K562 (cell line): ENCODE results near the gene HAX1. TPM values are rescaled to one million over a fixed set of nuclear protein-coding genes. Genes with fewer than 3 reads are reported as not detected.

ENCODE experiments used
- BDP1 ChIP-seq: IDR thresholded peaks from 3 replicates; pipeline ENCODE4 v1.6.1; 2011; ENCODE audit not compliant: insufficient read length, insufficient read depth
- CBX5 ChIP-seq: IDR thresholded peaks from 2 replicates; pipeline ENCODE4 v1.6.1; 2014; ENCODE audit warnings: low read depth, borderline replicate concordance
- ETS2 ChIP-seq: IDR thresholded peaks from 2 replicates; pipeline ENCODE4 v1.6.1; 2016; ENCODE audit warnings: borderline replicate concordance, missing genetic modification characterization, mild to moderate bottlenecking, moderate library complexity, missing compliant biosample characterization; ENCODE audit not compliant: poor library complexity, severe bottlenecking
- GTF2F1 ChIP-seq: IDR thresholded peaks from 2 replicates; pipeline ENCODE4 v1.6.1; 2011; ENCODE audit warnings: low read depth, low read length, improper control_type of control experiment
- HIVEP1 ChIP-seq: fragments of 250-450 bp; sonication (Bioruptor Pico); IDR thresholded peaks from 2 replicates; pipeline ENCODE4 v1.4.0; 2020; ENCODE audit warnings: mild to moderate bottlenecking
- KHSRP ChIP-seq: fragments of 450-650 bp; IDR thresholded peaks from 2 replicates; pipeline ENCODE4 v1.6.1; 2017
- PCBP1 ChIP-seq: fragments of 200-400 bp; formaldehyde crosslinking; IDR thresholded peaks from 2 replicates; pipeline ENCODE4 v1.6.1; 2018; ENCODE audit warnings: mild to moderate bottlenecking, low read depth, low read length; ENCODE audit not compliant: poor library complexity, severe bottlenecking
- RBM22 ChIP-seq: fragments of 200-400 bp; formaldehyde crosslinking; IDR thresholded peaks from 2 replicates; pipeline ENCODE4 v1.6.1; 2018; ENCODE audit warnings: low read length, low read depth; ENCODE audit not compliant: poor library complexity, severe bottlenecking
- YY1 ChIP-seq, 3 experiments: IDR thresholded peaks; 2 replicates each; pipeline ENCODE4 v1.6.1; 2011; ENCODE audit warnings: low read length in 2 of 3, mild to moderate bottlenecking in 2 of 3, moderate library complexity in 2 of 3, borderline replicate concordance in 1 of 3, control low read depth in 1 of 3, low read depth in 1 of 3; ENCODE audit not compliant: insufficient read depth in 3 of 3, insufficient replicate concordance in 2 of 3, control insufficient read depth in 1 of 3, insufficient read length in 1 of 3; ENCODE audit errors: extremely low read depth in 1 of 3
- ZNF717 ChIP-seq: fragments of 250-450 bp; sonication (Bioruptor Pico); IDR thresholded peaks from 2 replicates; pipeline ENCODE4 v1.5.0; 2021
- polyA plus RNA-seq, 8 experiments: library from polyadenylated mRNA; depleted of rRNA in 4 of 8; stranded (reverse) in 5 of 8; unstranded in 3 of 8; fragments of >200 nt; fragmentation: Nextera tagmentation in 2 of 8; fragmentation: Illumina TruSeq in 1 of 8; extraction: Ambion mirVana in 2 of 8; extraction: Trizol in 1 of 8; gene quantifications; 2 replicates each; pipeline versions ENCODE4 v1.2.1 to v1.2.3, GENCODE V29; 2011 to 2014; ENCODE audit warnings: inconsistent platforms in 1 of 8, missing spikeins in 1 of 8
- total RNA-seq, 7 experiments: library from RNA; depleted of rRNA in 6 of 7; stranded (reverse); fragments of >200 nt in 6 of 7; fragmentation: Illumina TruSeq in 2 of 7; extraction: Trizol in 2 of 7; gene quantifications; 2 replicates each; pipeline versions ENCODE4 v1.2.1 to v1.2.3, GENCODE V29; 2011 to 2021; ENCODE audit warnings: low replicate concordance in 1 of 7
- TF ChIP-seq, protein P1 (sequence below): fragments of 450-650 bp; IDR thresholded peaks from one replicate; pipeline ENCODE4 v1.6.1; 2018; ENCODE audit warnings: mild to moderate bottlenecking, moderate library complexity; ENCODE audit not compliant: partially characterized antibody
- TF ChIP-seq, protein P2 (sequence below): fragments of 250-450 bp; sonication (Bioruptor Pico); IDR thresholded peaks from 2 replicates; pipeline ENCODE4 v1.8.0; 2021; ENCODE audit warnings: mild to moderate bottlenecking, moderate library complexity
- TF ChIP-seq, protein P3 (sequence below): fragments of 250-450 bp; sonication (Bioruptor Pico); IDR thresholded peaks from 2 replicates; pipeline ENCODE4 v1.5.1; 2021; ENCODE audit warnings: mild to moderate bottlenecking
- TF ChIP-seq, protein P4 (sequence below), 2 experiments: fragments of 450-650 bp in 1 of 2; sonication (generic) in 1 of 2; formaldehyde crosslinking; conservative IDR thresholded peaks; 2 replicates each; pipeline versions ENCODE4 v1.4.0 to v1.8.1; 2020 to 2022; ENCODE audit warnings: mild to moderate bottlenecking in 1 of 2, missing genetic modification reagents in 1 of 2
- TF ChIP-seq, protein P5 (sequence below): fragments of 450-650 bp; IDR thresholded peaks from 2 replicates; pipeline ENCODE4 v1.6.1; 2018; ENCODE audit not compliant: partially characterized antibody

Gene HAX1
- total and polyA plus RNA-seq, 9 of the 15 experiments (the other 6 are each of a cell fraction or from before 2014, with no cell fraction given): 143 to 492 (median 234) TPM

DNA sequence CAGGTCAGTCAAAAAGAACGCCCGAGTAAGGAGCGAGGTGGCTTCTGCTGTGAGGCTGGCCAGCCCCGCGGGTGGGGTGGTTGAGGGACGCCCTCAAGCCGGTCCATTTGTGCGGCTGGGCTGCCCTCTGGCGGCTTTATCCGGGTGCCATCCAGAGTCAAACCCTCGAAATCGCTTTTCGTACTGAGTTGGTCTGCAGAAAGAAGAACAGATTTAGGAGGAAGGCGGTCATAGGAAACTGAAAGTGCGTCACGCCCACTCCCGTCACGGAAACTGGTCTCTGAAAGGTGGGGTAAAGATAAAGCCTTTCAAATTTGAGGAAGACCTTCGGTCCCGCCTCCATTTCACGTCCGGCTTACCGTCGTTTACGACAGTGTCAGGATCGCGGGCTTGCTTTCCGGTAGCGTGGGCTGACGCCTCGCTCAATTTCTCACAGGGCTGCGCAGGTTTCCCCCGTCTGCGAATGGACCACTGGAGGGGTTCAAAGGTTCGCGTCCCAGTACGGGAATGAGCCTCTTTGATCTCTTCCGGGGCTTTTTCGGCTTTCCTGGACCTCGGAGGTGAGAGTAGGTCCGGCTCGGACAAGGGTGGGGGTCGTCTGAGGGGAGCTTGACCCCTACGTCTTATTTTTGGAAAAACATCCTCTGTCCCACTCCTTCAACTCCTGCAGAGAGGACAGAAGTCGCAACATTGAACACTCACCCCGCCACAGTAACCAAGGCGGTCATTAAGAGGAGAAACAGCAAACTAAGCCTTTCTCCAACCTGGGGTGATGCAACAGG, at the start of gene HAX1 (continued):
- TF ChIP-seq, protein P1, sequence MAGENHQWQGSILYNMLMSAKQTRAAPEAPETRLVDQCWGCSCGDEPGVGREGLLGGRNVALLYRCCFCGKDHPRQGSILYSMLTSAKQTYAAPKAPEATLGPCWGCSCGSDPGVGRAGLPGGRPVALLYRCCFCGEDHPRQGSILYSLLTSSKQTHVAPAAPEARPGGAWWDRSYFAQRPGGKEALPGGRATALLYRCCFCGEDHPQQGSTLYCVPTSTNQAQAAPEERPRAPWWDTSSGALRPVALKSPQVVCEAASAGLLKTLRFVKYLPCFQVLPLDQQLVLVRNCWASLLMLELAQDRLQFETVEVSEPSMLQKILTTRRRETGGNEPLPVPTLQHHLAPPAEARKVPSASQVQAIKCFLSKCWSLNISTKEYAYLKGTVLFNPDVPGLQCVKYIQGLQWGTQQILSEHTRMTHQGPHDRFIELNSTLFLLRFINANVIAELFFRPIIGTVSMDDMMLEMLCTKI: no peak
- TF ChIP-seq RBM22 (no peak), ETS2 (tag) (no peak), CBX5 (no peak), HIVEP1 (CRISPR knock-in tag) (no peak), ZNF717 (CRISPR knock-in tag) (no peak), YY1 (IDR thresholded peaks at IDR 0.05; ENCODE audit: borderline replicate concordance in 1 of 3, control insufficient read depth in 1 of 3, extremely low read depth in 1 of 3, insufficient read depth in 3 of 3, insufficient read length in 1 of 3, insufficient replicate concordance in 2 of 3, low read depth in 1 of 3, low read length in 2 of 3) (peak in 1 of 3 experiments; percentile 7), PCBP1 (no peak), GTF2F1 (no peak), BDP1 (no peak), KHSRP (no peak)
- TF ChIP-seq, protein P2, sequence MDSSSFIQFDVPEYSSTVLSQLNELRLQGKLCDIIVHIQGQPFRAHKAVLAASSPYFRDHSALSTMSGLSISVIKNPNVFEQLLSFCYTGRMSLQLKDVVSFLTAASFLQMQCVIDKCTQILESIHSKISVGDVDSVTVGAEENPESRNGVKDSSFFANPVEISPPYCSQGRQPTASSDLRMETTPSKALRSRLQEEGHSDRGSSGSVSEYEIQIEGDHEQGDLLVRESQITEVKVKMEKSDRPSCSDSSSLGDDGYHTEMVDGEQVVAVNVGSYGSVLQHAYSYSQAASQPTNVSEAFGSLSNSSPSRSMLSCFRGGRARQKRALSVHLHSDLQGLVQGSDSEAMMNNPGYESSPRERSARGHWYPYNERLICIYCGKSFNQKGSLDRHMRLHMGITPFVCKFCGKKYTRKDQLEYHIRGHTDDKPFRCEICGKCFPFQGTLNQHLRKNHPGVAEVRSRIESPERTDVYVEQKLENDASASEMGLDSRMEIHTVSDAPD (CRISPR knock-in tag): no peak
- TF ChIP-seq, protein P3, sequence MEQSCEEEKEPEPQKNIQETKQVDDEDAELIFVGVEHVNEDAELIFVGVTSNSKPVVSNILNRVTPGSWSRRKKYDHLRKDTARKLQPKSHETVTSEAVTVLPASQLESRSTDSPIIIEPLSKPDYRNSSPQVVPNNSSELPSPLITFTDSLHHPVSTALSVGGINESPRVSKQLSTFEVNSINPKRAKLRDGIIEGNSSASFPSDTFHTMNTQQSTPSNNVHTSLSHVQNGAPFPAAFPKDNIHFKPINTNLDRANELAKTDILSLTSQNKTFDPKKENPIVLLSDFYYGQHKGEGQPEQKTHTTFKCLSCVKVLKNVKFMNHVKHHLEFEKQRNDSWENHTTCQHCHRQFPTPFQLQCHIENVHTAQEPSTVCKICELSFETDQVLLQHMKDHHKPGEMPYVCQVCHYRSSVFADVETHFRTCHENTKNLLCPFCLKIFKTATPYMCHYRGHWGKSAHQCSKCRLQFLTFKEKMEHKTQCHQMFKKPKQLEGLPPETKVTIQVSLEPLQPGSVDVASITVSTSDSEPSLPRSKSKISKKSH (CRISPR knock-in tag): no peak
- TF ChIP-seq, protein P4, sequence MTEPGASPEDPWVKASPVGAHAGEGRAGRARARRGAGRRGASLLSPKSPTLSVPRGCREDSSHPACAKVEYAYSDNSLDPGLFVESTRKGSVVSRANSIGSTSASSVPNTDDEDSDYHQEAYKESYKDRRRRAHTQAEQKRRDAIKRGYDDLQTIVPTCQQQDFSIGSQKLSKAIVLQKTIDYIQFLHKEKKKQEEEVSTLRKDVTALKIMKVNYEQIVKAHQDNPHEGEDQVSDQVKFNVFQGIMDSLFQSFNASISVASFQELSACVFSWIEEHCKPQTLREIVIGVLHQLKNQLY (CRISPR knock-in tag; conservative IDR thresholded peaks at IDR 0.05): no peak
- TF ChIP-seq, protein P5, sequence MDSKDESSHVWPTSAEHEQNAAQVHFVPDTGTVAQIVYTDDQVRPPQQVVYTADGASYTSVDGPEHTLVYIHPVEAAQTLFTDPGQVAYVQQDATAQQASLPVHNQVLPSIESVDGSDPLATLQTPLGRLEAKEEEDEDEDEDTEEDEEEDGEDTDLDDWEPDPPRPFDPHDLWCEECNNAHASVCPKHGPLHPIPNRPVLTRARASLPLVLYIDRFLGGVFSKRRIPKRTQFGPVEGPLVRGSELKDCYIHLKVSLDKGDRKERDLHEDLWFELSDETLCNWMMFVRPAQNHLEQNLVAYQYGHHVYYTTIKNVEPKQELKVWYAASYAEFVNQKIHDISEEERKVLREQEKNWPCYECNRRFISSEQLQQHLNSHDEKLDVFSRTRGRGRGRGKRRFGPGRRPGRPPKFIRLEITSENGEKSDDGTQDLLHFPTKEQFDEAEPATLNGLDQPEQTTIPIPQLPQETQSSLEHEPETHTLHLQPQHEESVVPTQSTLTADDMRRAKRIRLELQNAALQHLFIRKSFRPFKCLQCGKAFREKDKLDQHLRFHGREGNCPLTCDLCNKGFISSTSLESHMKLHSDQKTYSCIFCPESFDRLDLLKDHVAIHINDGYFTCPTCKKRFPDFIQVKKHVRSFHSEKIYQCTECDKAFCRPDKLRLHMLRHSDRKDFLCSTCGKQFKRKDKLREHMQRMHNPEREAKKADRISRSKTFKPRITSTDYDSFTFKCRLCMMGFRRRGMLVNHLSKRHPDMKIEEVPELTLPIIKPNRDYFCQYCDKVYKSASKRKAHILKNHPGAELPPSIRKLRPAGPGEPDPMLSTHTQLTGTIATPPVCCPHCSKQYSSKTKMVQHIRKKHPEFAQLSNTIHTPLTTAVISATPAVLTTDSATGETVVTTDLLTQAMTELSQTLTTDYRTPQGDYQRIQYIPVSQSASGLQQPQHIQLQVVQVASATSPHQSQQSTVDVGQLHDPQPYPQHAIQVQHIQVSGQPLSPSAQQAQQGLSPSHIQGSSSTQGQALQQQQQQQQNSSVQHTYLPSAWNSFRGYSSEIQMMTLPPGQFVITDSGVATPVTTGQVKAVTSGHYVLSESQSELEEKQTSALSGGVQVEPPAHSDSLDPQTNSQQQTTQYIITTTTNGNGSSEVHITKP: peak; percentile 71
